RWPE2 (cell line): ENCODE data around the gene CISD3.

Experiments
- ATAC-seq: fragments of 200-7000 bp; cut with Tn5 transposase; 3 replicates; pipeline ENCODE4 v1.9.1; 2021; ENCODE audit warnings: low read depth
- DNase-seq: peaks from one replicate; pipeline ENCODE4 v3.0.0-alpha.2; 2020; ENCODE audit warnings: low spot score
- H3K27ac ChIP-seq: fragments of 450-650 bp; 2 replicates; pipeline ENCODE4 v1.5.1; 2017; ENCODE audit warnings: mild to moderate bottlenecking; ENCODE audit not compliant: poor library complexity, severe bottlenecking
- H3K27me3 ChIP-seq: fragments of 250-450 bp; sonication (Bioruptor Pico); 2 replicates; pipeline ENCODE4 v1.5.1; 2021; ENCODE audit warnings: mild to moderate bottlenecking, moderate library complexity; ENCODE audit not compliant: insufficient read depth, poor library complexity, severe bottlenecking
- H3K36me3 ChIP-seq: fragments of 250-450 bp; sonication (Bioruptor Pico); 2 replicates; pipeline ENCODE4 v1.5.1; 2020; ENCODE audit warnings: low read depth, mild to moderate bottlenecking, moderate library complexity
- H3K4me1 ChIP-seq: fragments of 250-450 bp; sonication (Bioruptor Pico); 2 replicates; pipeline ENCODE4 v1.5.1; 2021; ENCODE audit warnings: mild to moderate bottlenecking, moderate library complexity; ENCODE audit not compliant: insufficient read depth, poor library complexity, severe bottlenecking
- H3K4me3 ChIP-seq: fragments of 250-450 bp; sonication (Bioruptor Pico); 2 replicates; pipeline ENCODE4 v1.5.1; 2021; ENCODE audit warnings: mild to moderate bottlenecking, moderate library complexity; ENCODE audit not compliant: severe bottlenecking
- H3K9me3 ChIP-seq: fragments of 250-450 bp; sonication (Bioruptor Pico); 2 replicates; pipeline ENCODE4 v1.5.1; 2021; ENCODE audit warnings: mild to moderate bottlenecking, moderate library complexity; ENCODE audit not compliant: severe bottlenecking
- CTCF ChIP-seq: fragments of 450-650 bp; IDR thresholded peaks from one replicate; pipeline ENCODE4 v1.5.1; 2017; ENCODE audit warnings: mild to moderate bottlenecking, moderate library complexity; ENCODE audit not compliant: poor library complexity, severe bottlenecking

Gene CISD3

DNA sequence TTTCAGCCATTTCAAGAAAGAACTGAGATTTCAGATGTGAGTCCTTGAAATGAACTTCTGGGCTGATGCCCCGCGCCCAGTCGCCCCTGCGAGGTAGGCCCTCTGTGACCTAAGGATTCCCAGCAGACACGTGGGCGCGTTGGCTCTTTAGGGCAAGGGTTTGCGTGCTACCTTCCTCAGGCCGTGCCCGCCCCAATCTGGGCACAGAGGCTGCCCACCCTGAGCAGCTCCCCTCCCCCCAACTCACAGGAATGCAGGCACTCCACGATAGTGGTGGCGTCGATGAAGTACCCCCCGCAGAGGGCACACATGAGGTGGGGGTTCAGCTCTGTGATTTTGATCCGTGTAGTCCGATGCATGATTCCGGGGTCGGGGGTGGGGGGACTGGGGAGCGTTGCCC lies 9.9 kb downstream of the CISD3 start:
- no peak for DNase-seq
- Histone ChIP-seq H3K4me3 (no peak overlapping the region), H3K36me3 (peaks cover 47% of the 10 kb centered on the region), H3K4me1 (peaks cover 10% of the 10 kb centered on the region), H3K27ac (no peak overlapping the region), H3K27me3 (no peaks in the 10 kb centered on the region), H3K9me3 (no peaks in the 10 kb centered on the region)
- no peak for ATAC-seq
- TF ChIP-seq CTCF, result no peak

- DNase-seq (no peak), ATAC-seq (no peak)
- H3K27ac ChIP-seq, result no peak overlapping the region
- H3K36me3 ChIP-seq, result peaks cover 46% of the 10 kb centered on the region
- no peak for TF ChIP-seq CTCF
- H3K9me3 ChIP-seq, result no peaks in the 10 kb centered on the region
- H3K4me3 ChIP-seq, result no peak overlapping the region
- H3K4me1 ChIP-seq, result peaks cover 10% of the 10 kb centered on the region
- no peaks in the 10 kb centered on the region for H3K27me3 ChIP-seq
Measured at GRCh38 chr17:38740806-38741205, 10.7 kb downstream of the CISD3 start.

- Histone ChIP-seq H3K27me3 (no peaks in the 10 kb centered on the region), H3K27ac (no peak overlapping the region), H3K4me3 (no peak overlapping the region), H3K36me3 (peaks cover 39% of the 10 kb centered on the region), H3K9me3 (no peaks in the 10 kb centered on the region), H3K4me1 (peaks cover 10% of the 10 kb centered on the region)
- no peak for TF ChIP-seq CTCF
- DNase-seq (no peak), ATAC-seq (no peak)
Measured at GRCh38 chr17:38741461-38741860, 11.3 kb downstream of the CISD3 start.

- peaks cover 34% of the 10 kb centered on the region for H3K36me3 ChIP-seq
- H3K27me3 ChIP-seq, result no peaks in the 10 kb centered on the region
- peak overlapping the region; percentile 40 for H3K27ac ChIP-seq
- DNase-seq (no peak), ATAC-seq (peak; percentile 26; the same call in 2 of the 3 replicates)
- no peaks in the 10 kb centered on the region for H3K9me3 ChIP-seq
- H3K4me3 ChIP-seq, result no peak overlapping the region
- H3K4me1 ChIP-seq, result peaks cover 10% of the 10 kb centered on the region
- no peak for TF ChIP-seq CTCF
Measured at GRCh38 chr17:38741921-38742410, 11.8 kb downstream of the CISD3 start.

GRCh38 chr17:38742411-38743308 lies 12.5 kb downstream of the CISD3 start:
- H3K9me3 ChIP-seq, result no peaks in the 10 kb centered on the region
- H3K36me3 ChIP-seq, result peaks cover 28% of the 10 kb centered on the region
- DNase-seq (no peak), ATAC-seq (peak; percentile 81)
- H3K27me3 ChIP-seq, result no peaks in the 10 kb centered on the region
- peaks cover 10% of the 10 kb centered on the region for H3K4me1 ChIP-seq
- no peak overlapping the region for H3K4me3 ChIP-seq
- TF ChIP-seq CTCF, result no peak
- peak overlapping the region; percentile 40 for H3K27ac ChIP-seq
